HG02884 (cell line): ENCODE measurements around the gene EHD1.
"Not testable (repeated sequence)": the region's sequence is repeated elsewhere in the genome, so short reads cannot be mapped to it uniquely, and the experiment has no call there.

Experiments
- ATAC-seq: cut with Tn5 transposase; IDR thresholded peaks from one replicate; pipeline ENCODE4 v1.9.1; 2021; ENCODE audit warnings: mild to moderate bottlenecking, moderate library complexity; ENCODE audit not compliant: unreplicated experiment

The EHD1 gene

DNA sequence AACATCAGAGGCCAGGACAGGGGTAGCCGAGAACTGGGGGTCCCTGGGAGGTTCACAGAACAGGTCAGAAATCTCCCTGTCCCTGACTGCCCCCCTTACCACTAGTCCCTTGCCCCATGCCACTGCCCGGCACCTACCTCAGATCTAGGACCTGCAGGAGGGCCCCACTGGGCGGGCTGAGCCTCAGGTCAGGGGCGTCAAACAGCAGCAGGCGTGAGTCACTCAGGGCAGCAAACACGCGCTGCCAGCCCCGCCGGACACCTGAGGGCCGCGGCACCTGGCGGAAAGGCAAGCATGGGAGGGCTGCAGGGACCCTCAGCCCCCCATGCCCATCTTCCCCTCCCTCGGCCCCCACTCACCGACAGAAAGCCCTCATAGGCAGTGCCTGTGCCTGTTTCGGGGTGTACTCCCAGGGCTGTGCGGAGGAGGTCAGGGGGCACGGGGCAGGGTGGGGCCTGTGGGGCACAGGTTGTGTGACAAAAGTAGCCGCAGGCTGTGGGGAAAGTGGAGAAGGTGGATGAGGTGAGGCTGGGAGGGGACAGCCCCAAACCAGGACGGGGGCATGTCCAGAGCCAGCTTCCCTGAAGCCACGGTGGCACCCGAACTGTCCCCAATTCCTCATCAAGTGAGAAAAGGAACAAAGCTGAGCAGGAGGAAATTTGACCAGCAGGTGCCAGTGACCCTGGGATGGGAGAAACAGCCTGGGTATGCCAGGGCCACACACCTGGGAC lies 45.8 kb downstream of the EHD1 start:
- ATAC-seq = no peak

DNA sequence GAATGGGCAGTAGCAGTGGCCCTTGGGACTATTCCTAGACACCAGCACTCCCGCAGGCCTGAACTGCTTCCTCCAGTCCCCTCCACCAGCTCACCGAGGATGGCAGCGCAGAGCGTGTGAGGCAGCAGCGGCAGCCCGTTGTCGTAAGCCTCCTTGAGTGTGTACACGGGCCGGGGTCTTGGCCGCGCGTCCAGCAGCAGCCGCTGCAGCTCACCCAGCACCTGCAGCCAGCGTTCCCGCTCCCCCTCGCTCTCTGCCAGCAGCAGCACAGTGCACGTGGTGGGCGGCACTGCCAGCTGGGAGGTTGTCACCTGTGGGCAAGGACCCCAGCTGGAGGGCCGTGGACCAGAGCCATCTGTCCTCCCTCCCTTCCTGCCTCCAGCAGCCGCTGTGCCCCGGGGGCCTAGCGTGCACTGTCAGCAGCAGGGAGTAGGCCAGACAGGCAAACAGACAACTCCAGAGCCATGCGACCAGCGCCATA lies 47.0 kb downstream of the EHD1 start:
- no peak for ATAC-seq

DNA sequence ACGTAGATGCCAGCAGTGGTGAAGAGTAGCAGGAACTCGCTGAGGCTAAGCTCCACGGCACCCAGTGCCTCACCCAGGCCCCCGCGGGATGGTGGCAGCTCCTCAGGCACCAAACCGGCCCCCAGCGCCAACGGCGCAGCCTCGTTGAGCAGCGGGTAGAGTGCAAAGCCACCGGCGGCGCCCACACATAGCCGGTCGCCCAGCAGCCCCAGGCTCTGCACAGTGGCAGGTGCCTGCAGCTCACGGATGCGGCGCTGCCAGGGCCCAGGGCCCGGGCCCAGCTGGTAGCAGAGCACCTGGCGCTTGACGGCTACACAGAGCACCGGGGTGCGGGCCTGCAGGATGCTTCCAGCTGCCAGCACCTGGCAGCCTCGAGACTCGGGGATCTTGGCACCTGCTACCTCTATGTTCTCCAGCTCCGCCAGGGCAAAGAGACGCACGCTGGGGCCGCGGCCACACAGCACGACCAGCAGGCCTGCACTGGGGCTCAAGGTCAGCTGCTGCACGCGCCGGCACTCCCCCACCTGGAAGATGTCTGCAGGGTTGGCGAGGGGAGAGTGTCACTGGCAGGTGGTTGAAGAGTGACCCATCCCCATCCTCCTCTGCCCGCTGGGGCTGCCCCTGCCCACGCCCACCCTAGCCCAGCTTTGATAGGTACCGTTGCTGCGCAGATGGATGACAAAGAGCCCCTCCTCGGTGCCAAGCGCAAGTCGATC lies 48.7 kb downstream of the EHD1 start:
- no peak for ATAC-seq

DNA sequence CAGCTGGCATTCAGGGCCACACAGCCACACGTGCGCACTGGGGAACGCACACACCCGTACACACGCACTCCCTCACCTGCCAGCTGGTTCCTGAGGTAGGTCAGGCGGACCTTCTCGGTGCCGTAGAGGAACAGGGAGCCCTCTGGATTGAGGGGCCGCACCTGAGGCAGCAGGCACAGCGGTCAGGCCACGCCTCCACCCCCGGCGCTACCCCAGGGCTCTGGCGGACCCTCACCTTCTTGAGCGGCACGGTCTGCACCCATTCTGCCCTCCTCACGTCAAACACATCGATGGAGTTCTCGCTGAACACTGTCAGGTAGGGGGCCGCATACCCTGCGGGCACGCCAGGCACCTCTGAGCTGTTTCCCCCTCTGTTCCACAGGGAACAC lies 51.0 kb downstream of the EHD1 start:
- ATAC-seq = no peak

DNA sequence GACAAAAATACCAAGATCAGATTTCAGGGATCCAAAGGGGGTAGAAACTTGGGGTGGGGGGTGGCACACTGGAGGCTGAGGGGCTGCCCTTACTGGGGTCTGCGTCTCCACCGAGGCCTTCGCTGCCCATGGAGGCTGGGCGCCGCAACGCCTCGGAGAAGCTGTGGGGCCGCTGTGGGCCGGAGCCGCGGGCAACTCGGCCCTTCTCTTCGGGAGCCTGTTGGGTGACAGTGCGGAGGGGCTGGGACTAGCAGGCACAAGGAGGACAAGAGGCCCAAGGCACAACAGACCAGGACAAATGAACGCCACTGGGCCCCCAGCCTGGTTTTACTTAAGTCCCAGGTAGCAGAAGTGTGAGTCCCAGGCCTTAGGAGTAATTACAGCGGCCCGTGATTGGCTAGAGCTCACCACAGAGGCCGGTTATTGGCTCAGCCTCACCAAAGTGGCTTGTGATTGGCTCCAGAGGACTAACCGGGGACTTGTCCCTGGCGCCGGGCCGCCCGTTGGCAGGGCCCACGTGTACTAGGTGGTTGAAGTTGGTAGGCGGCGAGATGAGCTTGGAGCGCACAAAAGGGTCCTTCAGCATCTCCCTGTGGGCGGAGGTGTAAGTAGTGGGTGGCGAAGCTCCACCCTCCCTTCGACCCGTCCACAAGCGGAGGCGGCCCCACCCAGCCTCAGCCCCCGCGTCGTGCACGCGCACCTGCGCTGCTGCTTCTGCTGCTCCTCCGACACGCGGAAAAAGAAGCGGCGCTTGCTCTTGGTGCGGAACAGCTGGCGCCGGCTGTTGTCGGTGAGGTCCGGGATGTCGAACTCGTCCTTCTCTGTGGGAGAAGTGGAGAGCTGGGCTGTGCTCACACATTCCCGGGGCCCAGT lies 51.6 kb downstream of the EHD1 start:
- ATAC-seq = no peak

DNA sequence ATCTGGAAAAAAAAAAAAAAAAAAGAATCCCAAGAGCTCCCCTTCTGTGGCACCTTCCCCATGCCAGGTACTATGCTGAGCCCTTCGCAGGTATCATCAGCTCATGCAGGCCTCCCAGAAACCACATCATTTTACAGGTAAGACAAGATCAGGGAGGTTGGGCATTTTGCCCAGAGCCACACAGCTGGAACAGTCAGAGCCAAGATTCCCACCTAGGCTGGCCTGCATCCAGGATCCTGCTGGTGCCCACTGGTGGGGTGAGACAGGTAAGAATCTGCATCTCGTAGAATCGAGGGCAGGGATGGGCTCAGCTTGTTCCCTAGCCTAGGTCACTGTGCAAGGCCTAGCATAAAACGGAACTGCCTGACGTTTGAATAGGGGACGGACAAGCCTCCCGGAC lies 52.4 kb downstream of the EHD1 start:
- ATAC-seq = no peak

DNA sequence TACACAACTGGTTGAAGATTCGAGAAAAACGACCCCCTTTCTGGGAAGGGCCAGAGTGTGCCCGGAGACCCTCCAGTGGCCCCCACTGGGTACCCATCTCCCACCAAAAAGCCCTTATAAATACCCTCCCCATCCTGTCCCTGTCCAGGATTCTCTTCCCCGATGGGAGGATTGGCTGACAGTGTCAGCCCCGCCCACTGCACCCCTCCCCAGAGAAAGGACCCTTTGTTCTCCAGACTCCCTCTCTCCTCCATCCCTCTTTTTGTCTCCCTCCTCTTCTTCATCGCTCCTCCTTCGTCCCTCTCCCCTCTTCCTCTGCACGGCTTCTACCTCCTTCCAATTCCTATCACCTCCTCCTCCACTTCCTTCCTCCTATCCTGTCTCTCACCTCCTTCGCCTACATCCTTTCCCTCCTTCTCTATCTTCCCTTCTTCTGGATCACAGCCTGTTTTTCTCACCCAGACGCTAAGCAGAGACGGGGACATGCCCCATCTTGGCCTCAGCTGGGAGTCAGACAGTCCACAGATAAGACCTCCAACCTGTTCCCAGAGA lies 54.8 kb downstream of the EHD1 start:
- no peak for ATAC-seq

DNA sequence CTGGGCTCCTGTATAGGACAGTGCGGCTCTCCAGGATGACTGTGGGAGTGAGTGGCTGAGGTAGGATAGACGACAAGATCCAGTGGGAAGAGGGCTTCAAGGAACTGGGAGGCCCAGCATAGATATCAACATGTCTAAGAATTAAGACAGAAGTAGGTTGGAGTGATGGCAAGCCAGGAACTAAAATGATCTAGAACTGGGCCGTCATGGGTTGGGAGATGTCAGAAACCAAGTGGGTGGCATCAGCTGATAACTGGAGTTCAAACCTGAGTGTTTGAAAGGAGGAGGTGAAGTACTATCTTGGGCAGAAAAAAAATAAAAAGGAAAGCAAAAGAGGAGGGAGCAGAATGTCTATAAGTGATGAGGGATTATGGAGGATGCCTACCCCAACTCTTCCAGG lies 60.9 kb downstream of the EHD1 start:
- no peak for ATAC-seq

DNA sequence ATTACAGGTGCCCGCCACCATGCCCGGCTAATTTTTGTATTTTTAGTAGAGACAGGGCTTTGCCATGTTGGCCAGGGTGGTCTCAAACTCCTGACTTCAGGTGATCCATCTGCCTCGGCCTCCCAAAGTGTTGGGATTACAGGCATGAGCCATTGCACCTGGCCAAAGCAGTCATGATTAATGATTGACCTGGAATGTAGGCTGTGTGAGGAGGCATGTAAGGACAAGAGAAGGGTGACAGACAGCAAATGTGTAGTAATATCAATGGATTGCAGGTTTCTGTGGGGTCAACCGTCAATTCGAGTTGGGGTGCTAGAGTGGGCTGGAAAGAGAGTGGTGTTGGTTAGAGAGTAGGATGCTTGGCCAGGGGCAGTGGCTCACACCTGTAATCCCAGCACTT lies 63.0 kb downstream of the EHD1 start:
- ATAC-seq = not testable (repeated sequence)

DNA sequence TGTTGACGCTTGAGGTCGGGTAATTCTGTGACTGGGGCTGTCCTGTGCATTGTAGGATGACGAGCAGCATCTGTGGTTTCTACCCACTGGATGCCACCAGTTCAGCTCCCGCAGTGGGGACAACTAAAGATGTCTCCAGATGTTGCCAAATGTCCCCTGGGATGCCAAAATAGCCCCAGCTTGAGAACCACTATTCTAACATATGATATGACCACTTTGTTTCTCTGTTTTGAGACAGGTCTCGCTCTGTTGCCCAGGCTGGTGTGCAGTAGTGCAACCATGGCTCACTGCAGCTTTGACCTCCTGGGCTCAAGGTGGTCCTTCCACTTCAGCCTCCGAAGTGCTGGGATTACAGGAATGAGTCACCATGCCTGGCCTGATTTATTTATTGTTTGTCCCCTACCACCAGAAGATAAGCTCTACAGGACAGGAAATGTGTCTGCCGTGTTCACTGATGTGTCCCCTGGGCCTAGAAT lies 63.7 kb downstream of the EHD1 start:
- peak; percentile 46 for ATAC-seq

DNA sequence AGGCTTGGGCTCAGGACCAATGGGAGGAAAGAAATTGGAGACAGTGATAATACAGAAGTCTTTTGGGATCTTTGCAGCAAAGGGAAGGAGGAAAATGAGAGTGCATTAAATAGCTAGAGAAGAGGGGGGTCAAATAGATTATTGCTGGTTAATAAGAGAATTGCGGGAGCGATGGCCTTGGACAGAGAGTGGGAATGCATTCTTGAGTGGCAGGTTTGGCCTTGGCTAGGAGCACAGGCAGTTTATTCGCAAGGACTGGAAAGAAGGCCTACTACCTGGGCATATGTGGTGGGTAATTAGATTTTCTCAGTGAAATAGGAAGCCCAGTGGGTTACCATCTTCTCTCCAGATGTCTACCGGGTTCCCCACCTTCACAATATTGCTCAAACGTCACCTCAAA lies 64.6 kb downstream of the EHD1 start:
- no peak for ATAC-seq

DNA sequence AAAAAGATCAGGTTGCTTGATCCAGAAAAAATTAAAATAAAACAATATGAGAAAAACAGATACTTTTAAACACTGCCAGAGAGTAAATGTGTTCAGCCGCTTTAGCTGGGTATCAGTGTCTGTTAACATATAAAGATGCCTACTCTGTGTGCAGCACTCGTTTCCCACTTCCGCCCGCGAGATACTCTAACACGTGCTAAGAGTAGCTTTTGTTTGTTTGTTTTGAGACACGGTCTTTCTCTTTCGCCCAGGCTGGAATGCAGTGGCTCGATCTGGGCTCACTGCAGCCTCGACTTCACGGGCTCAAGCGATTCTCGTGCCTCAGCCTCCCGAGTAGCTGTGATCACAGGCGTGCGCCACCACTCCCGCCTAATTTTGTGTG lies 67.5 kb downstream of the EHD1 start:
- no peak for ATAC-seq

DNA sequence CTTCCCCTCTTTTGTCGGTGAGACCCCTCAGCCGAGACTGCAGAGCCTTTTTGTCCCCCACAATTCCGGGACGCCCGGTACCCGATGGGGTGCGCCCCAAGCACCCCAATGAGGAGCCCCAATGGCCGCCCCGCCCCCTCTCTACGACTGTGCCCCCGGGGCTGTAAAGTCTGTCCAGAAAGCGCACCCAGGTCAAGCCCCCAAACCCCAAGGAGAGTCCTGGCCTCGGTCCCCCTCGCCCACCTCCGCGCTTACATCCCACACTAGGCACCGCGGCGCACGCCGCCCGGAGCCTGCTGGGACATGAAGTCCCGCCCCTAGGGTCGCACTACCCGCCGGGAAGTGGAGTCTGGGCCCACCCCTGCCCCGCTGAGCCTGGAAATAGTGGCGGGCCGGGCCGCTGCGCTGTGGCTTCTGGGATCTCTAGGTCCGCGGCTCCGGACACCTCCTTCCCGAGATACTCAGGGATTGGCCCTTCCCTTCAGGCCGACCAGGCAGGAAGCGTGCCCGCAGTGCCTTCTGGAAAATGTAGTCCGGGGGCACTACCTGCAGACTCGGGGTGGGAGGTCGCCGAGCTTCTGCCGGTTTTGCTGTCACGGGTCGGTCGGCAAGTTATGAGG lies 68.0 kb downstream of the EHD1 start, which contains the start of gene MEN1:
Gene MEN1 (minus strand): TSS at position 281 of the 620 bp plus-strand sequence. CDS start 442 bp downstream, outside the sequence.
- ATAC-seq = peak; percentile 59

DNA sequence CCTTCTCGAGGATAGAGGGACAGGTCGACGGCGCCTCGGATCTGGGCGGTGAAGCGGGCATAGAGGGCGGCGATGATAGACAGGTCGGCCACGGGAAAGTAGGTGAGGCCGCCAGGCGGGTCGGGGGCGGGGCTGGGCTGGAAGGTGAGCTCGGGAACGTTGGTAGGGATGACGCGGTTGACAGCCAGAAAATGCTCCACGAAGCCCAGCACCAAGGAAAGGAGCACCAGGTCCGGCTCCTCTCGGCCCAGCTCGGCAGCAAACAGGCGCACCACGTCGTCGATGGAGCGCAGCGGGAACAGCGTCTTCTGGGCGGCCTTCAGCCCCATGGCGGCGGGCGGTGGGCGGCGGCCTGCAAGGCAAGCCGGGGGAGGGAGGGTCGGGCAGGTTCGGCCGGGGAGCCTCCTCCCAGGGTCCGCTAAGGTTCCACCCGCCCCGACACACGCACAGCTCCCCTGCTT lies 68.6 kb downstream of the EHD1 start:
- ATAC-seq = no peak

DNA sequence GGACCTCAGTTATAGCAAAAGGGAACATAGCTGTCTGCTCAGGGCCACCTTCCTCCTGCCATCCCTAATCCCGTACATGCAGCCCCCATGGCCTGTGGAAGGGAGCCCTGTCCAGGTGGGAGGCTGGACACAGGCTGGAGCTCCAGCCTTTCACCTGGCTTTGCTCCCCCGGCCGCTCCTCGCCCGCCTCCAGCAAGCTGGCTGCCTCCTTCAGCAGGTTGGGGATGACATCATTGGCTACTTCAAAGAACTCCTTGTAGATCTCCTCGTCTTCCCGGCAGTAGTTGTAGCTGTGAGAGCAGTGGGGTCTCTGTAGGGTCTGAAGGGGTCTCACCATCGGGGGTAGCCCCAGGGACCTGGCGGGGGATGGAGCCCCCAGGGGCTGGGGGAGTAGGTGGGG lies 72.9 kb downstream of the EHD1 start:
- ATAC-seq = no peak

DNA sequence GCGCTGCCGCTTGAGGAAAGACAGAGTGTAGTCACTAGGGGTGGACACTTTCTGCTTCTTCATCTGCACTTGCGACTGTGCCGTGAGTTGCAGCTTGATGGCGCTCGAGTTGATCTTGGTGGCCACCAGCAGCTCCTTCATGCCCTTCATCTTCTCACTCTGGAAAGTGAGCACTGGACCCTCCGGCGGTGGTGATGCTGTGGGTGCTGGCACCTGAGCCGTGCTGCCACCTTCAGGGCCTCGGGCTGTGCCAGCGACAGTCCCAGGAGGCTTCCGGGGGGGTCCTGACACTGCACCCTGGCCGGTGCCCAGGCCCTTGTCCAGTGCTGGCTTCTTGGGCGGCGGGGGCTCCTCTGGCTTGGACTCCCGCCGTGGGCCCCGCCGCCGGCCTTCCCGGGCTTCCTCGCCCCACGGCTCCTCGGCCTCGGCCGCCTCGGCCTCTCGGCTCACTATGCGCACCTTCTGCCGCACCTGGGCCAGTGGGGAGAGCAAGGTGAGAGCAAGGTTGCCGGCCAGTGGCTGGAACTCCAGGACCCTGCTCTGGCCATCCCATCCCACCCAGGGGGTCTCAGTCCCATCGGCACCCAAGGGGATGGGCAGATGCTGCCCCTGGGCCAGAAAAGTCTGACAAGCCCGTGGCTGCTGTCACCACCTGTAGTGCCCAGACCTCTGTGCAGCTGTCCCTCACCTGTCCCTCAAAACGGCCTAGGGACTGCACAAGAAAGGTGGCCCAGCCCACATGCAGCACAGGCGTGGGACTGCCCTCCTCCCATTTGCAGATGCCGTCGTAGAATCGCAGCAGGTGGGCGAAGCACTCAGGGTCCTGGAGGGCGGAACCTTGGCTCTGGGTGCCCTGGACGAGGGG lies 73.8 kb downstream of the EHD1 start:
- ATAC-seq = no peak

DNA sequence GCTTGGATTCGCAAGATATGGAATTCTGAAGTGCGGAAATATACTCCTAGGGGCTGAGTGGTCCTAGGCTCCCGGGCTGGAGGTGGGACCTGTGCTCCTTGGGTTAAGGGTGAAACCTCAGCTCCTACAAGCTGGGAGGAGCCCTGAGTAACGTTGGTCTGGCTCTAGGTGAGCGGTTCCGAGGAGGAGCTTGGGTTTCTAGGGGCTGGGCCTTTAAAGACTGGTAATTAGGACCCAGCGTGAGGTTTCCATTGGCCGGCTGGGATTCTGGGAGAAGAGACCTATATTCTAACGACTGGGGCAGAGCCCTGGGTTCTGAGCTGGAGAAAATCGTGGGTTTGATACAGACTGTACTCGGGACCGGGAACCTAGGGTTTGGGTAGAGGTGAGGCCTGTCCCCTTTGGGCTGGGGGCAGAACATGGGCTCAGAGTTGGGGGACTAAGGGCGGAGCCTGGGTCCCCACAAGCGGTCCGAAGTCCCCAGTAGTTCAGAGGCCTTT lies 74.5 kb downstream of the EHD1 start:
- no peak for ATAC-seq

DNA sequence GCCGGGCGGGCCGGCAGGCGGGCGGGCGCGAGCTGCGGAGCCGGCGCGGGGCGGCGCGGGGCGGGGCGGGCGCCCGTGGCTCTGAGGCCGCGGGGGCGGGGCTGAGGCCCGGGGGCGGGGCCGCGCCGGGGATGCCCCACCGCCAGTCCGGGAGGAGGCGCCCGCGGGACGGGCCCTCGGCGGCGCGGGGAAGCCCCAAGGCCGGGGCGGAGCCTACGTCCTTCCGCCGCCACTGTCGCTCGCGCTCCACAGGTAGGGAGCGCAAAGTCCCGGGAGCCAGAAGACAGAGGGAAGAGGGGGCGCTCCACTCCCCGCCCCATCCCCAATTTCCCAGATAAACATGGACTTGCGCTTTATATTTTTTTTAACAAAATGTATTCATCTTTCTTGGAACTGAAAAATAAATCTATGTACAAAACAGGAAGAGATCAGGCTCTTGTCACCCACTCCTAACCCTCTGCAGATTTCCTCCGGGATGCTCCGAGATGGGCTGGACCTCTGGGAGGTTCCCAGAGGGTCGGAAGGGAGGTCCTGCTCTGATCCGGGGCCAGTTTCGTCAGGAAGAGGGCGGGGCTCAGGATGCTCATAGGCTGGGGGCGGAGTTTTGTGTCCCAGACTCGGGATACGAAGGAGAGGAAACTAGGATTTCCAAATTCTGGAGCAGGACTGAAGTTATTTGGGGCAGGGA lies 75.1 kb downstream of the EHD1 start, which contains the start of gene MAP4K2:
Gene MAP4K2 (minus strand): TSS at position 57 of the 688 bp plus-strand sequence. CDS start 65 bp downstream, outside the sequence.
- no peak for ATAC-seq
